GM15510 (cell line): ENCODE data around the gene PDE8A.

ENCODE experiments used
- POLR2A ChIP-seq: IDR thresholded peaks from 3 replicates; pipeline ENCODE4 v1.6.1; 2011; ENCODE audit warnings: borderline replicate concordance; ENCODE audit not compliant: insufficient read length; ENCODE audit errors: extremely low read depth

Gene PDE8A

DNA sequence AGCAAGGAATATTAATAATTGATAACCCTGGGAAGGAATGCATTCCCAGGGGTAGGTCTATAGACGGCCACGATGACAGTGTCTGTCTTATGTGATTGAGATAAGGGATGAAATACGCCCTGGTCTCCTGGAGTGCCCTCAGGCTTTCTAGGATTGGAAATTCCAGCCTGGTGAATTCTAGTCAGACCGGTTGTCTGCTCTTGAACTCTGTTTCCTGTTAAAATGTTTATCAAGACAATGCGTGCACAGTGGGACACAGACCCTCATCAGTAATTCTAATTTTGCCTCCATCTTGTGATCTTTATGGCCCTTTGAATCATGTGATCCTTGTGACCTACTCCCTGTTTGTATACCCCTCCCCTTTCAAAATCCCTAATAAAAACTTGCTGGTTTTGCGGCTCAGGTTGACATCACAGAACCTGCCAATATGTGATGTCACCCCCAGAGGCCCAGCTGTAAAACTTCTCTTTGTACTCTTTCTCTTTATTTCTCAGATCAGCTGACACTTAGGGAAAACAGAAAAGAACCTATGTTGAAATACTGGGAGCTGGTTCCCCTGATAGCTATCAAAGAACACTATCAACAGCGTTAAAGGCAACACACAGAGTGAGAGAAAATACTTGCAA, 183.3 kb downstream of the PDE8A start:
- no peak for TF ChIP-seq POLR2A

DNA sequence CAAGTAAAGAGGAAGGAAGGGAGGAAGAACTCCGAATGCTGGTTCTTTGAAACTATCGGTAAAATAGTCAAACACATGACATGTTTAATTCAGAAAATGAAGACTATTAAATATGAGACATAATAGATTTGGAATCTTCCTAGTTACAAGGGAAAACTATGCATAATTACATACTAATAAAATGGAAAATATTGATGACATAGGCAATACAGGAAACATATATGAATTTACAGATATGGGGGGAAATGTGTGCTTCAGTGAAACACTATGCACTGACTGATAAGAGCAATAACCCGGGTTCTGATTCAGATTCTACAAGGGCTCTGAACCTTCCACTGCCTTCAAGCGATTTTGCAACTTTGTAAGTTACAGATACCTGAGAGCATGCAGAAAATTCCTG, 185.9 kb downstream of the PDE8A start:
- TF ChIP-seq POLR2A = no peak

DNA sequence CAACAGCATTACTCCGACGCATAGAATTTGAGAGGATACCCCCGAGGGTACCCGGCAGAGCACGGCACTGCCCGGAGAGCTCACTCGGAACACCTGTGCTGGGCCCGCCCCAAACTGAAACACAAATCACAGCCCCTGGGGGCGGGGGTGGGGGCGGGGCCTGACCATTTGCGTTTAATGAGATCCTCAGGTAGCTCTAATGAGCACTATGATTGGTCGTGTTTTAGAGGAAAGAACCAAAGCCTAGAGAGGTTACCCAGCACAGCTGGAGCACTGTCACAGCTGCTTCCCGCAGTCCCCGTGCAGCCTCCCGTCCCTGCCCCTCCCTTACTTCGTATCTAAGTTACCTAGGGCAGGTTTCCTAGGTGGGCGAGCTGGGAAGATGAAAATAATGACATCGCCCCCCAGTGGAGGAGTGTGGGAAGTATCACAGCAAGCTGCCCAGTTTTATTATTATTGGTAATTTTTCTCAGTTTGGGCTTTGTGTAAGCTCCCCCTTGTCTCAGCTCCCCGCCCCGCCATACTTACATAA, 187.1 kb downstream of the PDE8A start:
- TF ChIP-seq POLR2A = no peak

DNA sequence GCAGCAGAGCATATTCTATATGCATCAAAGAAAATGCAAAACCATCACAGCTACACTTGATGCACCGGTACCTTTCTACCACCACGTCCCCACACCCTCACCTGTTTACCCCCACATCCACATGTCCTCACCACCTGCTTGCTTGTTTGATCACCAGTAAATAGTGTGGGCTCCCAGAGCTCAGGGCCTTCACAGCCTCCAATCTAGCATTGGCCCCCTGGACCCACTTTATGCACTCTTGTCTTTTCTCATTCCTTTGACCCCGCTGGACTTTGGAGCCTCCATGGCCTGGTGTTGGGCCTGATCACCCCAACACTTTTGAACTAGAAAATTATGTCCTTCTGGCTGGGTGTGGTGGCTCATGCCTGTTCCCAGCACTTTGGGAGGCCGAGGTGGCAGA, 190.1 kb downstream of the PDE8A start:
- TF ChIP-seq POLR2A = no peak

DNA sequence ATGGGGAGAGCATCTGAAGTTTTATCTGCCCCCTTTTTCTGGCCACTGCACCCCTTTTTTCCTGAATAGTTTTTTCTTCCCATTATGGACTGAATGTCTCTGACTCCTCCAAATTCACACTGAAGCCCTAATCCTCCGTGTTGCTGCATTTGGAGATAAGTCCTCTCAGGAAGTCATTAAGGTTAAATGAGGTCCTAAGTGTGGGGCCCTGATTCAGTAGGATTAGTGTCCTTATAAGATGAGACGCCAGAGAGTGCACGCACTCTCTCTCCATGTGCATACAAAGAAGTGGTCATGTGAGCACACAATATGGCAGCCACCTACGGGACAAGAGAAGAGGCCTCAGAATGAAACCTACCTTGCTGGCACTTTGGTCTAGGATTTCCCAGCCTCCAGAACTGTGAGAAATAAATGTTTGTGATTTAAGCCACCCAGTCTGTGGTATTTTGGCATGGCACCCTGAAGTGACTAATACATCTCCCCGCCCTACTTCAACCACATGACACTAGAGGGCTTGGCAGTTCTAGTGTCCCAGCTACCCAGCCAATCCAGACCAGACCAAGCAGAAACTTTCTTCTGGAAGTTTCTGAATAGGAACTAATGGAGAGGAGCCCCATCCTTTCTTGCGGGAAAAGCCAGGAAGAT, 191.3 kb downstream of the PDE8A start:
- TF ChIP-seq POLR2A = no peak

DNA sequence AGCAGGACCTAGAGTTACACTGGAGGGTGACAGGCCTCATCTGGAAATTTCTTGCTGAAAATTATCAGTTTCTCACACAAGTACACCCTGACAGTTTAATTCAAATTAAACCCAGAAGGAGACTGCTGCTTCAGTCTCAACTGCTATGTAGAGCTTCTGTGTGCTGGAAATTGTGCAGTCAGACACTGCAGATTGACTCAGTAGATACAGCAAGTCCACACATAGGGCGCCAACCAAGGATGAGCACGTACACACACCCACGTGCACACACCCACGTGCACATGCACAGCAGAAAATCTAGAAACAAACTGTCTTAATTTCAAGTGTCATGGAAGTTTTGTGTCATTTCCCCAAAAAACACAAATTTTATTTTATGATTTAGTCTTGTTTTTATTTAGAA, 192.9 kb downstream of the PDE8A start:
- TF ChIP-seq POLR2A = no peak

DNA sequence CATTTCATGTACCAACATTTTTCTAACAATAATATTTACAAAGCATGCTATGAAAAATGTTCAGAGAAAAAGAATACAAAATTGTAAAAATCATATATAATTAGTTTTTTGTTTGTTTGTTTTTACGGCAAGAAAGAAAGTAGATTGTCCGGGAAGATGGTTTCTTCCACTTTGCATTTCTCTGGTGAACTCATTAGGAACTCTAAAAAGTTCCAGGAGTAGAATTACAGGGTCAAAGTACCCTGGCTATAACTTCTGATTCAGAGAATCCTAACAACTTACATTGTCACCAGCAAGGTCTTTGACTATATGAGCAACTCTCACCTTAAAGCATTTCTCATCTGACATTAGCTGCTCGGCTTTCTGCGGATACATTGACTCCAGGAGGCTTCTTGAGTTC, 196.7 kb downstream of the PDE8A start:
- no peak for TF ChIP-seq POLR2A

DNA sequence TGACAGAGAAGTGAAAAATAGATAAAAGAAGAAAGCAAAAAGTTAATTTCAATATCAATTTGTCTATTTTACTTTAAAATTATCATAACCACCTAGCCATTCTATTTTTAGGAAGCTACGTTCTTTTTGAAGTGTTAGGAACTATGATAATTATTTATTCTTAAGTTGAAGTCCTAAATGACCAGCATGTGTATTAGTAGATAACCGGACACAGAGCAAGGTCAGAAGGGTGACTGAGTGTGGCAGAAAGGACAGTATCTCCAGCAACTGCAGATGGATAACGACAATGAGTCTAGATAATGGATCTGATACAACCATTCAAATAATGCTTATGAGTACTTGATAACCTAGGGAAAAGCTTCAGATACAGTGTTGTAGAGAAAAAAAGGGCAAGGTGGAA, 198.0 kb downstream of the PDE8A start:
- TF ChIP-seq POLR2A = no peak
